GM19035 (cell line): ENCODE results near the gene CCDC136.

Experiments
- ATAC-seq: cut with Tn5 transposase; IDR thresholded peaks from one replicate; pipeline ENCODE4 v1.9.1; 2021; ENCODE audit not compliant: unreplicated experiment

CCDC136 gene

DNA sequence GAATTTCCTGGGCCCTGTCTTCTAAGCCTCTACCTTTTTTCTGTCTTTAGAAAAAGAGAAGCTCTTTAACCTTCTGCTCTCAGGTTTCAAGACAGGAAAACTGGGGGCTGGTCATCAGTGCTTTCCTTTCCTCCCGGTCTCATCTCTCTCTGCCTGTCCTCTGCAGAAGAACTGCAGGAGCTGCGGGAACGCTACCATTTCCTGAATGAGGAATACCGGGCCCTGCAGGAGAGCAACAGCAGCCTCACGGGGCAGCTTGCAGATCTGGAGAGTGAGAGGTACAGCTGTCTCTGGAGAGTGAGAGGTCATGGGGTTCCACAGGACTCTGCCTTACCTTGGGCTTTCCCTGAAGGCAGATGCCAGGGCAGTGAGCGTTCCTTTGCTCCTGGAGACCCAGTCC is 12.7 kb downstream of the CCDC136 start:
- no peak for ATAC-seq

DNA sequence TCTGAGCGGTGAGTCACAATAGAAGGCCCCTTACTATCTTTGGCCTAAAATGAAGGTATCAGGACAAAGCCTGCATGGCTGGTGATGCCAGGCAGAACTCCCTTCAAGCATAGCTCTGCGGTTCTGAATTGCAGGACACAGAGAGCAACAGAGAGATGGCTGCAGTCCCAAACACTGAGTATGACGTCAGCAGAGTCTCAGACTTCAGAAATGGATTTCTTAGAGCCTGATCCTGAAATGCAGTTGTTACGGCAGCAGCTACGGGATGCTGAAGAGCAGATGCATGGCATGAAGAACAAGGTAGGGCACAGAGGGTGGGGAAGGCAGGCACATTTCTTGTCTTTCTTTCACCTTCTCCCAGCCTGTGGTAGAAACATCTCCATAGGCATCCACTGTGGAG is 13.5 kb downstream of the CCDC136 start:
- ATAC-seq: no peak

DNA sequence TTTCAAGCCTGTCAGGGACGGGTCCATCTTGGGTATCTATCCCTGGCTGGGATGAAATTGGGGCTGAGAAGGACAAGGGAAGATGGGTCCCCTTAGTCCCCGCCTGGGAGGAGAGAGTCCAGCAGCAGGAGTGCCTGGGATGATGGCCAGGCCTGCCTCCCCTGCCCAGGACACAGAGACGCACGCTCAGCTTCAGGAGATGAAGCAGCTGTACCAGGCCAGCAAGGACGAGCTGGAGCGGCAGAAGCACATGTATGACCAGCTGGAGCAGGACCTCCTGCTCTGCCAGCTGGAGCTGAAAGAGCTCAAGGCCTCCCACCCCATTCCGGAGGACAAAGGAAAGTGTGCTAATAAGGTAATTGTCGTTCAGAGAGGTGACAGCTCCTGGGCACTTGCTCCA is 15.4 kb downstream of the CCDC136 start:
- ATAC-seq: no peak

DNA sequence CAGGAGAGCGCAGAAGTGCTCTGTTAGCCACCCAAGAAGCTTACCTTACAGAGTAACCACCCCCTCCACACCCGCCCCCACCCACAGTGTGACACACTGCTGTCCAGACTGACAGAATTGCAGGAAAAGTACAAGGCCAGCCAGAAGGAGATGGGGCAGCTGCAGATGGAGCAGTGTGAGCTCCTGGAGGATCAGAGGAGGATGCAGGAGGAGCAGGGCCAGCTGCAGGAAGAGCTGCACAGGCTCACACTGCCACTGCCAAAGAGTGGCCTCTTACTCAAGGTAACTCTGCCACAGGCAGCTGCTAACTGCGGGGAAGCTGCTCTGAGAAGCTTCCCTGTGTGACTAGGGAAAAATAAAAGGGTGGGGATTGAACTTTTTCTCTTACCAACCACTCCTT is 17.6 kb downstream of the CCDC136 start:
- ATAC-seq: no peak

DNA sequence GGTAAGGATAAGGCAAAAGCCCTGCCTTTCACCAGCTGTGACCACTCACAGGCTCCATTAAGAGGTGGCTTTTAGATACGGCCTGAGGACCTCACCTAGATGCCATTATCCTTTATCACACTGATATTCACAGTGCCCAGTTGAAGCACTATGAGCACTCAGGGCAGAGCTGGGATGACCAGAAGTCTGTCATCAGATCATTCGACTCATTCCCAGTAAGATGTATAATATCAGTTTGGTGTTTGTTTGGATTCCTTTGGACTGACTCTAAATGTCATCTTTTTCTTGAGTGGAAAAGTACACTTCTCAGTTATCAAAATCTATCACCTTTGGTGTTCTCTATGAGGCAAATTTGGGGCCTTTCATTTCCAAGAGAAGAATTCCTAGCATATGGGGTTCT is 18.7 kb downstream of the CCDC136 start:
- no peak for ATAC-seq

DNA sequence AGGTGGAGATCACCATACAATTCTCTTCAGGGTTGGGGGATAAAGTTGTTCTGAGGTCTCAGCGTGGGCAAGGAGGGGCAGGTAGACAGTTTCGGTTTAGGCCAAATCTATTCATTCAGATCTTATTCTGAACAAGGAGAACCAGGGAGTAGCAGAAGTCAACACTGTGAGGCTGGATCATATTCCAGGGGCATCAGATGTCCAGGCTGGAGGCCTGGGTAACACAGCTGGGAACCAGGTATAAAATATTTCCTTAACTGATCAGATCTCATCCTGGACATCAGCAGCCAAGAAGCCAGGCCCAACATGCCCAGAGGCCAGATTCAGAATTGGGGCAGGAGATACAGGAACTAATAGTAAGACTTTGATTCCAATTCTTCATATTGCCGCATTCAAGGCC is 19.2 kb downstream of the CCDC136 start:
- no peak for ATAC-seq

DNA sequence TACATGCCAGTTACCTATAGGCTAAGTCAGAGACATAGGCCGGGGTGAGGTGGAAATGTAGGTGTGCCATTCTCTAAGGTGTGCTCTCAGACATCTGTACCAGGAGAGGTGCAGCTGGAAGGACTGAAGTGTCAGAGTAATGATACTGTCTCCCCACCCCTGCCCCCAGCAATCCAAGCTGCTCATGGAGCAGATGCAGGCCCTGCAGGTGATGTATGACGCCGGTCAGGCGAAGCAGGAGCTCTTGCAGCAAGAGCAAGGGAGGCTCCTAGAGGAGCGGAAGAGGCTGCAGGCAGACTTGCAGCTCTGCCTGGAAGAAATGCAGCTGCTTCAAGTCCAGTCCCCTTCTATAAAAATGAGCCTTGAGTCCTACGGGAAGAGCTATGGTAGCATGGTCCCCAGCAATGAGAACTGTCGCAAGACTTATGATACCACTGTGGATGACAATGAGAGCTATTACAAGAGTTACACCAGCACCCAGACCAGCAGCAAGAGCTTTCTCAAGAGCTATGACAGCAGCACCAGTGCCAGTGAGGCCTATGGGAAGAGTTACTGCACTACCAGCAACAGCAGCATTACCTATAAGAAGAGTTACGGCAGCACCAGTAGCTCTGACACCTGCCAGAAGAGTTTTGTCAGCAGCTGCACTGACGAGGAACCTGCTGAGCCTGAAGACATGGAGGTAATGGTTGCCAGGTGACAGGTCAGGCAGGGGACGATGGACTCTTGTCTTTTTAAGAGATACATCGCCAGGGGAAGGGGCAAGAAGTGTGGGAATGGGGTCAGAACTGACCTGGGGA is 20.1 kb downstream of the CCDC136 start:
- ATAC-seq: no peak

DNA sequence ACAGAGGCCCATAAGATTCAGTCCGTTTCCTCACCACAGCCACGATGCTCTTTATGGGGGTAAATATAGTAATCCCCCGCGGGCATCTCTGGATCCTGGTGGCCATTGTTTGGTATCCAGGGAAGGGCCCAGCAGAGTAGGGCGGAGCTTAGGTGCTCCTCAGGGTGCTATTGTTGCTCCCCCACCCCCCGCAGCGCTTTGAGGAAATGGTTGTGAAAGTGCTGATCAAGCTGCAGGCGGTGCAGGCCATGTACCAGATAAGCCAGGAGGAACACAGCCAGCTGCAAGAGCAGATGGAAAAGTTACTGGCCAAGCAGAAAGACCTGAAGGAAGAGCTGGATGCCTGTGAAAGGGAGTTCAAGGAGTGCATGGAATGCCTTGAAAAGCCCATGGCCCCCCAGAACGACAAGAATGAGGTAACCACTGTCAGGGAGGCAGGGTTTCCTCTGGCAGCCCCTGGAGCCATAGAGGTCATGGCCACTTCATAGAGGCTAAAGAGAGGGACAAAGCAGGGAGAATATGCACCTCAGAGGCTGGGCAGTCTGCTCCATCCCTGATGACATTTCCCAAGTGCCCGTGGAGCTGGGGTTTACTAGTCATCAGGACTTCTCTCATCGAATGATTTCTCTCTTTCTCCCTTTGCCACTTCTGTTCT is 20.9 kb downstream of the CCDC136 start:
- ATAC-seq: no peak

DNA sequence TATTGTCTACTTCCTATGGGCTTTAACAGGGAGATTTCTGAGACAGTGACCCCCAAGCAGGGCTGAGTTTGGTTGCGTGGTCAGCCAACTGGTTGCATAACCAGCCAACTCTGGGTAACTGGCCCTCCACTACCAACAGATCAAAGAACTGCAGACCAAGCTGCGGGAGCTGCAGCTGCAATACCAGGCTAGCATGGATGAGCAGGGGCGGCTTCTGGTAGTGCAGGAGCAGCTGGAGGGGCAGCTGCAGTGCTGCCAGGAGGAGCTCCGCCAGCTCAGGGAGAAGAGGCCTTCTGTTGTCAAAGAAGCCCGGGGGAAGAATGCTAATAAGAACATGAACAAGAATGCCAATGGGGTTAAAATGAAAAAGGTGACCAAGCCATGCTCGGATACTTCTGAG is 22.7 kb downstream of the CCDC136 start:
- no peak for ATAC-seq

DNA sequence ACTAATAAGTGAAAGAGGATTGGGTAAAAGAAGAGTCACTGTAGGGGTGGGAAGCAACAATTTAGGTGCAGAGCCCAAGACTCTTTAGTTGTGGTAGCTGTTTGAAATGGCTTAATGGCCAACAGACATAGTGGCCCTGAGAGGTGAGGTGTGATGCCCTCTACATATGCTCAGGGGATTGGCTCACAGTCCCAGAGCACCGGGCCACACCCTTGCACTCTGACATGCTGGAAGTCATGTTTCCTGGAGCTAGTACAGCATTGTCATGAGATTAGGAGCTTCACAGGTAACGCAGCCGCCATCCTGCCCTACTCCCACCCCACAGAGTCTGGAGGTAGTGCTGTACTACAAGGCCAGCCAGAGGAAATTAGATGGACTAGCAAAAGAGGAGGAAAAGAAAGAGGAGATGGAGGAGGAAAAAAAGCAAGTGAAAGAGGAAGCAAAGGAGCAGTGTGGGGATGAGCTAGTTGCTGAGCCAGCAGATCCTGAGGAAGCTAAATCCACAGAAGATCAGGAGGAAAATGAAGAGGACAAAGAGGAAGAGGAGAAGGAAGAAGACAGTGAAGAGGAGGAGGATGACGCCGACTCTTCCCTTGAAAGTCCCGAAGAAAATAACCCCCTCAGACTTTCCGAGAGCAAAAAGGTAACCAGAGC is 23.6 kb downstream of the CCDC136 start:
- no peak for ATAC-seq

DNA sequence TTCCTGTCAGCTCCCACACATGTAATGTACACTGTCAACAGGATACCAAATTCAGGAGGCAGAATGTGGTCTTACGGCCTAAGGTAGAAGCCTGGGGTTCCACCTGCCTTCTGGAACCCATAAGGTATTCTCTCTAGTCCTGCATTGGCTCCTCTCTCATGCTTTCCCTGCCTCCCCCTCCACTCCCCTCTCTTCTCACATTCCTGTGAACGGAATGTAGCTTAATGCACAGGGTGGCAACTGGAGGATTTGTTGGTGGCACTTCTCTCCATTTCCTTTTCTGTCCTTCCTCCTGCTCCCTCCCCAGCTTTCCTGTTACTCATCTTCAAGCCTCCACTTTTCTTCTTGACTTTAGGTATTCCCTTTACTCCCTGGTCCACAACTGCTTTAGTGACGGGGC is 26.9 kb downstream of the CCDC136 start:
- ATAC-seq: no peak

DNA sequence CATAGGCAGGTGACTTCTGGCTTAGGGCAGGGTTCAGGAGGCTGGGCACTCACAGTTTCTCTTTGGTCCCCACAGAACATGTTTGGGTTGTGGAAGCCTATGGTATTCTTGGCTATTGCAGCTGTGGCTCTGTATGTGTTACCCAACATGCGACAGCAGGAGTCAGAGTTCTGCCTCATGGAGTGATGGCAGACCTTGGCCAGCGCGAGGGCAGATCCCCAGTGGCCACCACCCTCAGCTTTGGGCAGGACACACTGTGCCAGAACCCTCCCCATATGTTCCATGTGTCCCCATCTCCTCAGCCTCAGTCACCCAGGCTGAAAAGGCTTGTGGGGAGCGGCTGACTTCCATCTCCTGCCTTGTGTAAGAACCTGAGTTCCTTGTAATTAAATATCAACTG is 30.0 kb downstream of the CCDC136 start:
- no peak for ATAC-seq

DNA sequence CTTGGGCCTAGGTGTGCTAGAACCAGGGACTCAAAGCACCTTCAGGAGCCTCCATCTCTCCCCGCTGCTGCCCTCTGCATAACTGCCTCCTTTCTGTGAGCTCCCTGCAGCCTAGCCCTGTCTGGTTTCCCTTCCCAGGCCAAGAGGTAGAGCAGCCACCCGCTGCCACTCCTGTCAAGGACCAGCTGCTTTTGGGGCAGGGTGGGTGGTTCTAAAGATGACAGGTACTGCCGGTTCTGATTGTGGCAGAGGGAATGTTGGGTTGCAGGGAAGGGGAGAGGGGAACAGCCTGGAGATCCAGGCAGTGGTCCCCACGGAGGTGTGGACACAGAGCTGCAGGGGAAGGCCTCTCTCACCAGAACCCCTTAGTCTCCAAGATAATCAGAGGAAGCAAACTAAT is 34.7 kb downstream of the CCDC136 start:
- ATAC-seq: no peak

DNA sequence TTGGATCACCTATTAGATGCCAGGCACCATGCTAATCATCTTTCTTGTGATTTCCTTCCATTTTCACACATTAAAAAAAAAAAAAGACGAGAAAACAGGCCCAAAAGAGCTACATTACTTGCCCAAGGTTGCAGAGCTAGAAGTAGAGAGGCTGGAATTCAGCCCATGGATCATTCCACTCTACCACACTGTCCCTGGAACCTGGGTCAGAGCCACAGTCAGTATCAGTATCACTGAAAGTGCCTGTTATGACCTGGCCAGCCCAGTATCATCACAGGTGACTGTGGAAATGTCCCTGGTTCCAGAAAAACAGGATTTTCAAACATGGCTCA is 35.1 kb downstream of the CCDC136 start:
- no peak for ATAC-seq

DNA sequence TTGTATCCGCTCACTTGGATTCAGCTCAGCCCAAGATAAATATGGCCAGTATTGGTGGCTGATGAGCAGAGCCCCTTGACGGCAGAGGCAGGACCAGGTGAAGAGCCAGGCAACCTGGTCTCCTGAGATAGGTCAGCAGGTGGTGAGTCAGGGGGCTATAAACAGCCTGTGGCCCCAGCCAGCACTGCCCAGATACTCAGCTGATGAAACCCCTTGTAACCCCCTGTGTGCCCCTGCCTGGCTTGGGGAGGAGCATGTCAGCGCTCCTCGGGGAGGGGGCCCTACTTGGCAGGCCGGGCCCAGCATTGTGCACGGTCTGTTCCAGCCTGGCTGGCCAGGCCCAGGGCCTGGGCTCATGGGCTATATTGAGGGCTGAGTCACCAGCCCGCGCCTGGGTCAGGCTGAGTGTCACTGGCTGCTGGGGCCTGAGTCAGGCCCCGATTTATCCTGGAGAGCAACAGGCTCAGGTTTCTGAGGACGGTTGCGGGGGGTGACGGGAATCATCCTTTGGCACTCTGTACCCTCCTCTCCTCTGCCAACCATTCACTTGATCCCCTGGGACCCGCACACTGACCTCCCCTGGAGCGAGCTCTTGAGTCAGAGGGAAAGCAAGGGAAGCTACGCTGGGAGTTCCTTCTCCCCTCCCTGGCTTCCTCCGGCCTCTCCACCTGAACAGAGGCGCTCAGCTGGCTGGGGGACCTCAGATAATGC is 35.6 kb downstream of the CCDC136 start:
- ATAC-seq: no peak

DNA sequence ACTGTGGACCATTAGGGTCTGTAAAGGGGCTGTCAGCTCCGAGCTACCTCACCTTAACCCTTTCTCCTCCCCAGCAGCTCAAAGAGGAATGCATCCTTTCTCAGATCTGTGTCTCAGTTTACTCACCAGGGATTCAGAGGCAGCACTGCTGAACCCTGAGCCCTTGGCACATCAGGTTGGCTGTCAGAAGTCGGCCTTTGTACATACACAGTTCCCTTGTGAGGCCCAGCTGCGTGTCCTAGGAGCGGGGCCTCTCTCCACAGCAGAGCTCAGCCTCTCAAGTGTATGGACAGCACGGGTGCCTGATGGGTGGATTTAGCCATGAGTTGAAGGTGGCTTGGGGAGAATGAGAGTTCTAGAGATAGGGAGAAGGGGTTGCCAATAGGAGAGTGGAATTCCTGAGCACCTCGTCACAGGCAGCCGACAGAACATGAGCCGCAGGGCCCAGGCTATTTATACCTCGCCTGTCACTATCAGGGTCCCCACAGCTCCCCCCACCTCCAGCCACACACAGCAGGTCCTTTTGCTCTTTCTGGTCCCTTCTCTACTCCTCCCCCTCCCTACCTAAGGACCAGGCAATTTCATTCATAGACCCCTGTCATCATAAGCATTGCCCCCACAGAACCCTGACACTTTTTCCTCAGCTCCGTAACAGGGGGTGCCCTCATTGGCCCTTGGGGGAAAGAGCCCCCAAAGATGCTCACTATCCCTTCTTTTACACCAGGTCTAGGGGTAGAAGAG is 36.4 kb downstream of the CCDC136 start:
- ATAC-seq: no peak

DNA sequence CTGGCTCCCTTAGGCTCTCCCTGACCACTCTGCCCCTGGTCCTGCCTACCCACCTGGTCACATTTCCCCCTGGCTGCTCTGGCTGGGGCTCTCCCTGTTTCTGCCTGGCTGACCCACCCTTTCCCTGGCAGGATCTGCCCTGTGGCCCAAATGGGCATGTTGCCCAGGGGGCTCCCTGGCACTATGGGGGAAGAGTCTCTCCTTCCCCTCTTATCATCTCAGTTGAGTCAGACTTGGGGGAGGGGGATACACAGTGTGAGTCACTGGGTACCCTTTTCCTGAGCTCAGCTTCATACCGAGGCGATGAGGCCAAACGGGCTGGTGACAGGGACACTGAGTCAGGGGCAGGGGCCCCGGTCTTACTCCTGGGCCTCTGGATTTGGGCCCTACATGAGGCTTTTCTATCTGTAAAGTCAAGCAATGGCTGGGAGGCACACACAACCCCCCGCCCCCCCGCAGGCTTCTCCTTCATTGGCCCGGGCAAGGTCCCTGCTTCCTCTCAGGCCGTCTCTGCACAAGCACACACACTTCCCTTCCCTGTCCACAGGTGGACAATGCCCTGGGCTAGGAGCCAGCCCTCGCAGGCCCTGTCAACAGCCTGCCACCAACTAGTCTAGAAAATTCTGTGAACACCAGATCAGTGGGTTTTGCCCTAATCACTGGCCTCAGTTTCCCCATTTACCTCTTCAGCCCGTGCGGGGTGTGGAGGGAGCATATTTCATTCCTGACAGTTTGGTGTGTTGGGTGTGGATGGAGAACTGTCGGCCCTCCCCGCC is 37.8 kb downstream of the CCDC136 start:
- ATAC-seq: no peak

DNA sequence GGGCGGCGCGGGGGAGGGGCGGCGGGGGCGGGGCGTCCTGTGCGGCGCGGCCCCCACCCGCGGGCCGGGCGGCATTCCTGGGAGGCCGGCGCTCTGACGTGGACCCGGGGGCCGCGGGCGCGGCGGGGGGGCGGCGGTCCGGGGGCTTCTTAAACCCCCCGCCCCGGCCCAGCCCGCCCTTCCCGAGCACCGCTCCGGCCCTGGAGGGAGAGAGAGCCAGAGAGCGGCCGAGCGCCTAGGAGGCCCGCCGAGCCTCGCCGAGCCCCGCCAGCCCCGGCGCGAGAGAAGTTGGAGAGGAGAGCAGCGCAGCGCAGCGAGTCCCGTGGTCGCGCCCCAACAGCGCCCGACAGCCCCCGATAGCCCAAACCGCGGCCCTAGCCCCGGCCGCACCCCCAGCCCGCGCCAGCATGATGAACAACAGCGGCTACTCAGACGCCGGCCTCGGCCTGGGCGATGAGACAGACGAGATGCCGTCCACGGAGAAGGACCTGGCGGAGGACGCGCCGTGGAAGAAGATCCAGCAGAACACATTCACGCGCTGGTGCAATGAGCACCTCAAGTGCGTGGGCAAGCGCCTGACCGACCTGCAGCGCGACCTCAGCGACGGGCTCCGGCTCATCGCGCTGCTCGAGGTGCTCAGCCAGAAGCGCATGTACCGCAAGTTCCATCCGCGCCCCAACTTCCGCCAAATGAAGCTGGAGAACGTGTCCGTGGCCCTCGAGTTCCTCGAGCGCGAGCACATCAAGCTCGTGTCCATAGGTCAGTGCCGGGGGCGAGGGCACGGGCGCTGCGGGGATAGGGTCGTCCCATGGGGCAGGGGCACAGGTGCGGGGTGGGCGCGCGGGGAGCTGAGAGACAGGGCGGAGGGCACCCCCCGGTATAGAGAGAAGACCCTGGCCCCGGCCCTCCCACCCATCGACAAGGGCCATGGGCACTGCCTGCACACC is 38.7 kb downstream of the CCDC136 start, which contains the start of gene FLNC:
TSS of gene FLNC (plus strand) at position 176 of the 947 bp plus-strand sequence. CDS start at position 408, 232 bp downstream.
- no peak for ATAC-seq
